Vagina (tissue), 2 donors: ENCODE data around the gene ARFGEF3. TPM values are rescaled to one million over a fixed set of nuclear protein-coding genes. Genes with fewer than 3 reads are reported as not detected.

Experiments used
- DNase-seq, 2 donors: peaks; one replicate each; pipeline ENCODE4 v3.0.0-alpha.2; 2017; ENCODE audit errors: extremely low spot score in 2 of 2
- H3K27ac ChIP-seq: fragments of 200-600 bp; sonication (generic); one replicate; pipeline ENCODE4 v1.5.1; 2019
- H3K27me3 ChIP-seq: fragments of 200-600 bp; sonication (generic); one replicate; pipeline ENCODE4 v1.5.1; 2019
- H3K36me3 ChIP-seq, 2 donors: fragments of 200-600 bp; sonication (generic); one replicate each; pipeline ENCODE4 v1.5.1; 2017 to 2019
- H3K4me1 ChIP-seq: fragments of 200-600 bp; sonication (generic); one replicate; pipeline ENCODE4 v1.5.1; 2019
- H3K4me3 ChIP-seq, 2 donors: fragments of 200-600 bp; sonication (generic); 1 replicate in 1 of 2; 2 replicates in 1 of 2; pipeline ENCODE4 v1.5.1; 2016 to 2019
- H3K9me3 ChIP-seq: fragments of 200-600 bp; sonication (generic); one replicate; pipeline ENCODE4 v1.5.1; 2019
- POLR2A ChIP-seq, 2 donors: fragments of 450-650 bp; IDR thresholded peaks; one replicate each; pipeline ENCODE4 v1.6.1; 2017; ENCODE audit warnings: antibody characterized with exemption in 2 of 2, mild to moderate bottlenecking in 2 of 2, moderate library complexity in 2 of 2
- POLR2AphosphoS5 ChIP-seq, 2 donors: sonication (generic); formaldehyde crosslinking; IDR thresholded peaks; one replicate each; pipeline ENCODE4 v1.9.0; 2017; ENCODE audit warnings: antibody characterized with exemption in 2 of 2, mild to moderate bottlenecking in 2 of 2, low read depth in 1 of 2; ENCODE audit not compliant: insufficient read depth in 1 of 2
- intact Hi-C: fragments of 100-400 bp; cut with DNase I; formaldehyde crosslinking; loops from one replicate; pipeline ENCODE4 v1.15.1; 2023
- total RNA-seq: library from RNA; depleted of rRNA; stranded (reverse); fragments of >200 nt; gene quantifications from one replicate; pipeline ENCODE4 v1.2.3, GENCODE V29; 2016
- TF ChIP-seq, protein P1 (sequence below), 3 experiments: fragments of 450-650 bp in 2 of 3; fragments of 200-600 bp in 1 of 3; sonication (generic) in 1 of 3; IDR thresholded peaks; one replicate each; pipeline ENCODE4 v1.5.1; 2017 to 2019; ENCODE audit warnings: antibody characterized with exemption in 3 of 3, mild to moderate bottlenecking in 2 of 3, moderate library complexity in 2 of 3

Gene ARFGEF3
- total RNA-seq, 1 donor from 2014 or later, result 2.2 TPM

DNA sequence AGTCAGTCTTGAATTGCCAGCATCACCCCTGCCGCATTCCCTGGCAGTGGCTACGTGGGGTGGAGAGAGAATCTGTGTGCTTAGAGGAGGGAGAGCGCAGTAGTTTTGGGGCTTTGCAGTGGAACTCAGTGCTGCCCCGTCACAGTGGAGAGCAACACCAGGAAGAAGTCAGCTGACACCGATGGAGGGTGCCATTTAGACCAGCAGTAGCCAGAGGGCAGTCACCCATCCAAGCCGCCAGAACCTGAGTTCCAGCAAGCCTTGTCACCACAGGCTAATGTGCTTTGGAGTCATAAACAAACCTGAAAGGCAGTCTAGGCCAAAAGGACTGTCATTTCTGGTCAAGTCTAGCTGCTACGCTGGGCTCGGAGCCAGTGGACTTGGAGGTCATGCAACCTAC lies 32.5 kb upstream of the ARFGEF3 start:
- TF ChIP-seq POLR2AphosphoS5 (IDR thresholded peaks at IDR 0.05; ENCODE audit: insufficient read depth in 1 of 2, low read depth in 1 of 2) (no peak), POLR2A (IDR thresholded peaks at IDR 0.05) (no peak)
- TF ChIP-seq, protein P1, sequence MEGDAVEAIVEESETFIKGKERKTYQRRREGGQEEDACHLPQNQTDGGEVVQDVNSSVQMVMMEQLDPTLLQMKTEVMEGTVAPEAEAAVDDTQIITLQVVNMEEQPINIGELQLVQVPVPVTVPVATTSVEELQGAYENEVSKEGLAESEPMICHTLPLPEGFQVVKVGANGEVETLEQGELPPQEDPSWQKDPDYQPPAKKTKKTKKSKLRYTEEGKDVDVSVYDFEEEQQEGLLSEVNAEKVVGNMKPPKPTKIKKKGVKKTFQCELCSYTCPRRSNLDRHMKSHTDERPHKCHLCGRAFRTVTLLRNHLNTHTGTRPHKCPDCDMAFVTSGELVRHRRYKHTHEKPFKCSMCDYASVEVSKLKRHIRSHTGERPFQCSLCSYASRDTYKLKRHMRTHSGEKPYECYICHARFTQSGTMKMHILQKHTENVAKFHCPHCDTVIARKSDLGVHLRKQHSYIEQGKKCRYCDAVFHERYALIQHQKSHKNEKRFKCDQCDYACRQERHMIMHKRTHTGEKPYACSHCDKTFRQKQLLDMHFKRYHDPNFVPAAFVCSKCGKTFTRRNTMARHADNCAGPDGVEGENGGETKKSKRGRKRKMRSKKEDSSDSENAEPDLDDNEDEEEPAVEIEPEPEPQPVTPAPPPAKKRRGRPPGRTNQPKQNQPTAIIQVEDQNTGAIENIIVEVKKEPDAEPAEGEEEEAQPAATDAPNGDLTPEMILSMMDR (IDR thresholded peaks at IDR 0.05), result no peak
- no peaks in the 10 kb centered on the region for H3K4me1 ChIP-seq
- no peak overlapping the region for H3K4me3 ChIP-seq
- intact Hi-C loops, result no loop called here
- no peak overlapping the region for H3K27ac ChIP-seq
- no peak for DNase-seq
- no peaks in the 10 kb centered on the region for H3K9me3 ChIP-seq
- H3K36me3 ChIP-seq, result no peaks in the 10 kb centered on the region
- H3K27me3 ChIP-seq, result no peaks in the 10 kb centered on the region

DNA sequence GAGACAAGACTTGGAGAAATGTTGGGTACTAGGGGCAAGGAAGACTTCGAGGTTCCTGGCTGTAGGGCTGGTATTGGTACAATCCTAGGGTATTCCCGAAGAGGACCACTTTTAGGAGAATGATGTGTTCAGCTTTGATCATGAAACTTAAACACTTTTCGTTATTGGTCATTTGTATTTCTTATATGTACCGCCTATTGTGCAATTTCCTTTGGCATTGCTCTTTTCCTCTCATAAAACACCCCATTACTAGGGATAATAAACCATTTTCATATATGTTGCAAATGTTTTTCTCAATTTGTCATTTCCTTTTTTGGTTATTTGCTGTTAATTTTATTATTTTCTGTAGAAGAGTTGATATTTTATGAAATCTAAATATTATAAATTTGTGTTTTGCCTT lies 18.9 kb upstream of the ARFGEF3 start:
- no peaks in the 10 kb centered on the region for H3K27me3 ChIP-seq
- intact Hi-C loops, result no loop called here
- TF ChIP-seq, protein P1 (IDR thresholded peaks at IDR 0.05), result no peak
- no peak for TF ChIP-seq POLR2AphosphoS5 (IDR thresholded peaks at IDR 0.05; ENCODE audit: insufficient read depth in 1 of 2, low read depth in 1 of 2)
- TF ChIP-seq POLR2A (IDR thresholded peaks at IDR 0.05), result no peak

DNA sequence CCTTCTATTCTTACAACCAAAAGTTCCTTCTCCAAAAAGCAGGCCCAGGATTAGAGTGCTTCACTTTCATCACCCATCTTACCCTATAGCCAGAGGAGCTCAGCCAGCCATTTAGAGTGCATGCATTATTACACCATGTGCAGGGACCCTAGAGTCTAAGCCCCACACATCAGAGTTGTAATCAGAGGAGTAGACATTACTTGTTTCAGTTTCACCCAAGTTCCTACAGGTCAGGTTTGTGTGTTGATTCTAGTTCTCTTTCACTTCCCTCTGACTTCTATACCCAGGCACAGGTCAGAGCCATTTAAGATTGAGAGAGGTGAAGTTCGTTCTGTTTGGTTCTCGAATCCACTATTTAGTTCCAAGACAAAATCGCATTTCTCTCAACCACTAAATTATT lies 16.3 kb upstream of the ARFGEF3 start:
- no peak for TF ChIP-seq POLR2AphosphoS5 (IDR thresholded peaks at IDR 0.05; ENCODE audit: insufficient read depth in 1 of 2, low read depth in 1 of 2)
- TF ChIP-seq, protein P1 (IDR thresholded peaks at IDR 0.05), result no peak
- TF ChIP-seq POLR2A (IDR thresholded peaks at IDR 0.05), result no peak
- no peaks in the 10 kb centered on the region for H3K4me1 ChIP-seq
- H3K4me3 ChIP-seq, result no peak overlapping the region
- H3K36me3 ChIP-seq, result no peaks in the 10 kb centered on the region
- H3K27me3 ChIP-seq, result no peaks in the 10 kb centered on the region
- intact Hi-C loops, result no loop called here
- H3K27ac ChIP-seq, result no peak overlapping the region
- no peak for DNase-seq
- H3K9me3 ChIP-seq, result no peaks in the 10 kb centered on the region

More for the DNA sequence above, 18.9 kb upstream of the ARFGEF3 start:
- H3K9me3 ChIP-seq, result no peaks in the 10 kb centered on the region
- H3K36me3 ChIP-seq, result no peaks in the 10 kb centered on the region
- no peak for DNase-seq
- no peak overlapping the region for H3K27ac ChIP-seq
- no peak overlapping the region for H3K4me3 ChIP-seq
- no peaks in the 10 kb centered on the region for H3K4me1 ChIP-seq

DNA sequence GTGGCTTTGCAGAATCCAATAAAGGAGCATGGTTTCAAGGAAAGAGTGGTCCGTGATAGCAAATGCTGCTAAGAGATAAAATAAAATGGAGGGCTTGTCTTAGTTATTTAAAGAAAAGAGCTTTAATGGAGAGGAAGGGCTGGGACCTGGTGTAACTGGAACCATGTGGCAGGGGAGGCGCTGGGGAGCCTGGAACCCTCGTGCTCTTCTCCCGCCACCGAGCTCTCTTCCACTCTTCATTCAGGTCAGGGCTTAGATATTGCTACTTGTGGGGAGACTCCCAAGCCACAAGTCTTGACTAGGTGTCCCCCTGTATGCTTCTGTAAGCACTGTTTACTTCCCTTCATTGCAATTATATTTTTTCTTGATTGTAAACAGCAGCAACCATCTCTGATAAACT lies 15.2 kb upstream of the ARFGEF3 start:
- no peaks in the 10 kb centered on the region for H3K36me3 ChIP-seq
- H3K27me3 ChIP-seq, result no peaks in the 10 kb centered on the region
- H3K27ac ChIP-seq, result no peak overlapping the region

DNA sequence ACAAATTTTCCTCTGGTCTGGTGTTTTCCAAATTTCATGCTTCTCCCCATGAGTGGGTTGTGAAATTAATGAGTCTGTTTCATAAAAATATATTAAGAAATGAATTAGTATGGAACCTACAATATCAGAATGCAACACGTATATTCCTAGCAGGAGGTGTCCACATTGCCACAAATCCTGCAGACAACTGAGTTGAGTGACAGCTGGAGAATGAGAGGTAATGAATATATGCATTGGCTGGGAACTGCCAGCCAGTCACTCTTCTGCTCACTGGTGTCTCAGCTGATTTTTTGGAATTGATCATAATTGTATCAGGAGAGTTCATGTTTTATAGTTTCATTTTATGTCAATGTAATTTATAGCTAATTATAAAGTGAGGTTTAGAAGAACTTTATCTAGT lies 6.3 kb upstream of the ARFGEF3 start:
- H3K4me1 ChIP-seq, result no peaks in the 10 kb centered on the region
- no peaks in the 10 kb centered on the region for H3K36me3 ChIP-seq
- intact Hi-C loops, result no loop called here
- H3K27ac ChIP-seq, result no peak overlapping the region
- no peak overlapping the region for H3K4me3 ChIP-seq
- TF ChIP-seq, protein P1 (IDR thresholded peaks at IDR 0.05), result no peak
- TF ChIP-seq POLR2AphosphoS5 (IDR thresholded peaks at IDR 0.05; ENCODE audit: insufficient read depth in 1 of 2, low read depth in 1 of 2) (no peak), POLR2A (IDR thresholded peaks at IDR 0.05) (no peak)
- no peaks in the 10 kb centered on the region for H3K27me3 ChIP-seq
- DNase-seq, result no peak
- H3K9me3 ChIP-seq, result no peaks in the 10 kb centered on the region

More for the DNA sequence above, 15.2 kb upstream of the ARFGEF3 start:
- no peak for TF ChIP-seq POLR2A (IDR thresholded peaks at IDR 0.05)
- TF ChIP-seq, protein P1 (IDR thresholded peaks at IDR 0.05), result no peak
- no peak for TF ChIP-seq POLR2AphosphoS5 (IDR thresholded peaks at IDR 0.05; ENCODE audit: insufficient read depth in 1 of 2, low read depth in 1 of 2)
- DNase-seq, result no peak
- Histone ChIP-seq H3K4me1 (no peaks in the 10 kb centered on the region), H3K4me3 (no peak overlapping the region), H3K9me3 (no peaks in the 10 kb centered on the region)
- intact Hi-C loops, result no loop called here
